Psoas muscle (tissue), 8 donors: ENCODE data around the gene ZKSCAN3. TPM values are rescaled to one million over a fixed set of nuclear protein-coding genes. Genes with fewer than 3 reads are reported as not detected.

Experiments used
- ATAC-seq, 4 donors: fragments of 200-7000 bp; cut with Tn5 transposase; one replicate each; pipeline ENCODE4 v1.9.1; 2020; ENCODE audit warnings: moderate library complexity in 3 of 4, mild to moderate bottlenecking in 2 of 4
- DNase-seq, 2 donors: peaks; one replicate each; pipeline ENCODE4 v3.0.0-alpha.2; 2020
- H3K27ac ChIP-seq: fragments of 200-600 bp; one replicate; pipeline ENCODE4 v1.8.0; 2022
- H3K27me3 ChIP-seq, 3 donors: fragments of 200-600 bp in 1 of 3; one replicate each; pipeline versions ENCODE4 v1.6.1 to v1.8.0; 2013 to 2022; ENCODE audit warnings: low read length in 2 of 3, mild to moderate bottlenecking in 2 of 3, moderate library complexity in 1 of 3; ENCODE audit not compliant: insufficient read depth in 3 of 3
- H3K36me3 ChIP-seq, 2 donors: fragments of 200-600 bp in 1 of 2; one replicate each; pipeline versions ENCODE4 v1.6.1 to v1.8.0; 2013 to 2022; ENCODE audit warnings: low read depth in 1 of 2, mild to moderate bottlenecking in 1 of 2, moderate library complexity in 1 of 2; ENCODE audit not compliant: insufficient read depth in 1 of 2
- H3K4me1 ChIP-seq: fragments of 200-600 bp; one replicate; pipeline ENCODE4 v1.8.0; 2022
- H3K4me3 ChIP-seq: fragments of 200-600 bp; one replicate; pipeline ENCODE4 v1.8.0; 2022; ENCODE audit warnings: mild to moderate bottlenecking
- H3K9me3 ChIP-seq: fragments of 200-600 bp; one replicate; pipeline ENCODE4 v1.8.0; 2022
- CTCF ChIP-seq: fragments of 200-600 bp; IDR thresholded peaks from one replicate; pipeline ENCODE4 v1.8.0; 2022; ENCODE audit warnings: antibody characterized with exemption
- WGBS, 3 donors: extraction: QIAGEN DNeasy Blood & Tissue Kit; methylation state at CpG; one replicate each; pipeline versions ENCODE4 v1.1.6 to v1.1.7; 2013; 5-methylcytosine and 5-hydroxymethylcytosine counted together
- intact Hi-C, 2 donors: fragments of 100-400 bp; cut with DNase I; formaldehyde crosslinking; loops; one replicate each; pipeline versions ENCODE4 v1.11.0 to v1.14.2; 2022
- polyA plus RNA-seq, 3 donors: library from polyadenylated mRNA; stranded (reverse); fragments of 200-250 nt; gene quantifications; one replicate each; pipeline ENCODE4 v1.2.3, GENCODE V29; 2013
- total RNA-seq, 4 donors: library from RNA; stranded (reverse); fragmentation: NEBNext Ultra II Directional in 2 of 4; extraction: Animal tissue kit (Norgen Biotek cat#: 25700) in 2 of 4; gene quantifications; one replicate each; pipeline versions ENCODE4 v1.2.1 to v1.2.4, GENCODE V29; 2021 to 2023
- donor health status: healthy with polysubstance abuse.
- donor health status: DM: no; HTN: no; CAD: no; lungs with moderate emphysema.
- donor health status: Bipolar disorder and iron deficiency.
- donor health status: healthy.
- donor health status: DM: yes; HTN: yes; CAD: no.
- donor health status: DM: no; HTN: no; CAD: no.
- donor health status: DM: no; HTN: no; CAD: no.
- donor health status: DM: yes; HTN: yes; CAD: no.

The ZKSCAN3 gene
- total and polyA plus RNA-seq, 7 donors: 1.3 to 4.6 (median 2.5) TPM

- TF ChIP-seq CTCF: no peak
- Histone ChIP-seq H3K27ac (no peak overlapping the region), H3K4me3 (no peak overlapping the region), H3K27me3 (peaks cover 0 to 2% (median 0%) of the 10 kb centered on the region in 3 donors), H3K9me3 (no peaks in the 10 kb centered on the region), H3K4me1 (peaks cover 8% of the 10 kb centered on the region), H3K36me3 (no peaks in the 10 kb centered on the region)
- 80 to 85% (median 84%) methylated on average over 1 of the region's 1 CpG for WGBS, 3 donors
- no peak for ATAC-seq
- DNase-seq: no peak
- intact Hi-C loops: no loop called here
Measured at GRCh38 chr6:28340310-28341095, 9.2 kb upstream of the ZKSCAN3 start.

GRCh38 chr6:28343898-28344677 is 5.7 kb upstream of the ZKSCAN3 start:
- Histone ChIP-seq H3K4me3 (no peak overlapping the region), H3K27ac (no peak overlapping the region), H3K36me3 (no peaks in the 10 kb centered on the region), H3K4me1 (no peaks in the 10 kb centered on the region), H3K9me3 (no peaks in the 10 kb centered on the region), H3K27me3 (peaks cover 0 to 4% (median 0%) of the 10 kb centered on the region in 3 donors)
- no peak for TF ChIP-seq CTCF
- intact Hi-C loops: no loop called here
- no peak for DNase-seq
- 51 to 55% (median 53%) methylated on average over 1 of the region's 1 CpG for WGBS, 3 donors
- ATAC-seq: no peak

GRCh38 chr6:28345201-28345600 is 4.5 kb upstream of the ZKSCAN3 start:
- Histone ChIP-seq H3K36me3 (no peaks in the 10 kb centered on the region), H3K27me3 (peaks cover 0 to 4% (median 0%) of the 10 kb centered on the region in 3 donors), H3K27ac (no peak overlapping the region), H3K4me1 (no peaks in the 10 kb centered on the region), H3K9me3 (no peaks in the 10 kb centered on the region), H3K4me3 (no peak overlapping the region)
- no peak for TF ChIP-seq CTCF
- 94 to 95% (median 94%) methylated on average over 1 of the region's 1 CpG for WGBS, 3 donors
- no peak for DNase-seq
- intact Hi-C loops: loop anchor here in 1 of 2 donors (5.0 kb wide), 1 partner anchor 83 kb away; no protein-coding TSS in a partner anchor
- ATAC-seq: no peak

- peaks cover 15% of the 10 kb centered on the region for H3K4me1 ChIP-seq
- intact Hi-C loops: loop anchor here in 1 of 2 donors (5.0 kb wide), 1 partner anchor 85 kb away; no protein-coding TSS in a partner anchor
- WGBS, 3 donors: 25 to 32% (median 25%) methylated on average over 2 of the region's 2 CpGs
- H3K36me3 ChIP-seq: no peaks in the 10 kb centered on the region
- peaks cover 0 to 4% (median 0%) of the 10 kb centered on the region in 3 donors for H3K27me3 ChIP-seq
- H3K27ac ChIP-seq: no peak overlapping the region
- ATAC-seq (no peak), DNase-seq (no peak)
- TF ChIP-seq CTCF: no peak
- H3K4me3 ChIP-seq: no peak overlapping the region
- H3K9me3 ChIP-seq: no peaks in the 10 kb centered on the region
Measured at GRCh38 chr6:28347119-28347518, 2.6 kb upstream of the ZKSCAN3 start.
